HG02870 (cell line): ENCODE data around the gene JAG2.

Source experiments
- ATAC-seq: cut with Tn5 transposase; IDR thresholded peaks from one replicate; pipeline ENCODE4 v1.9.1; 2021; ENCODE audit warnings: mild to moderate bottlenecking, moderate library complexity; ENCODE audit not compliant: unreplicated experiment

Gene JAG2

GRCh38 chr14:105141486-105142281, 26.9 kb downstream of the JAG2 start:
- no peak for ATAC-seq

GRCh38 chr14:105141026-105141425, 27.6 kb downstream of the JAG2 start:
- no peak for ATAC-seq

- no peak for ATAC-seq
These were observed 28.0 kb downstream of the JAG2 start for GRCh38 chr14:105140581-105140980.

GRCh38 chr14:105139831-105140239, 28.7 kb downstream of the JAG2 start:
- no peak for ATAC-seq

GRCh38 chr14:105139212-105139825, 29.3 kb downstream of the JAG2 start:
- ATAC-seq = no peak

- no peak for ATAC-seq
These were observed 29.9 kb downstream of the JAG2 start for GRCh38 chr14:105138551-105139111.

- ATAC-seq = no peak
These were observed 30.5 kb downstream of the JAG2 start for GRCh38 chr14:105138021-105138541.

- no peak for ATAC-seq
These were observed 31.0 kb downstream of the JAG2 start for GRCh38 chr14:105137481-105138020.

- ATAC-seq = no peak
These were observed 31.9 kb downstream of the JAG2 start for GRCh38 chr14:105136401-105137322.

- no peak for ATAC-seq
These were observed 32.7 kb downstream of the JAG2 start for GRCh38 chr14:105135700-105136395.

- no peak for ATAC-seq
These were observed 35.5 kb downstream of the JAG2 start for GRCh38 chr14:105132921-105133654.

GRCh38 chr14:105131241-105131640, 37.3 kb downstream of the JAG2 start:
- ATAC-seq = no peak

GRCh38 chr14:105128059-105128458, 40.5 kb downstream of the JAG2 start:
- no peak for ATAC-seq

GRCh38 chr14:105126981-105127329, 41.6 kb downstream of the JAG2 start:
- no peak for ATAC-seq

- ATAC-seq = no peak
These were observed 42.2 kb downstream of the JAG2 start for GRCh38 chr14:105126126-105126980.

GRCh38 chr14:105124823-105125222, 43.8 kb downstream of the JAG2 start:
- ATAC-seq = no peak

GRCh38 chr14:105123981-105124765, 44.4 kb downstream of the JAG2 start:
- ATAC-seq = no peak
